Urinary bladder (tissue), 4 donors: ENCODE data around the gene EVI2A. TPM values are rescaled to one million over a fixed set of nuclear protein-coding genes. Genes with fewer than 3 reads are reported as not detected.
"Not testable (repeated sequence)": the region's sequence is repeated elsewhere in the genome, so short reads cannot be mapped to it uniquely, and the experiment has no call there.

Source experiments
- DNase-seq: peaks from one replicate; pipeline ENCODE4 v3.0.0-alpha.2; 2015; ENCODE audit errors: extremely low spot score
- H3K27ac ChIP-seq: one replicate; pipeline ENCODE4 v1.5.1; 2013; ENCODE audit warnings: low read depth, mild to moderate bottlenecking, moderate library complexity
- H3K36me3 ChIP-seq: one replicate; pipeline ENCODE4 v1.6.1; 2013; ENCODE audit warnings: mild to moderate bottlenecking, moderate library complexity; ENCODE audit not compliant: insufficient read depth
- H3K4me1 ChIP-seq: one replicate; pipeline ENCODE4 v1.6.1; 2013; ENCODE audit warnings: mild to moderate bottlenecking, moderate library complexity; ENCODE audit not compliant: insufficient read depth
- H3K4me3 ChIP-seq: one replicate; pipeline ENCODE4 v1.5.1; 2013; ENCODE audit warnings: low read depth, low read length
- WGBS: extraction: QIAGEN DNeasy Blood & Tissue Kit; methylation state at CpG from one replicate; pipeline ENCODE4 v1.1.7; 2013; 5-methylcytosine and 5-hydroxymethylcytosine counted together
- polyA plus RNA-seq: library from polyadenylated mRNA; stranded (reverse); fragments of 200-250 nt; gene quantifications from one replicate; pipeline ENCODE4 v1.2.3, GENCODE V29; 2013
- total RNA-seq: library from RNA; depleted of rRNA; stranded (reverse); fragments of >200 nt; gene quantifications from one replicate; pipeline ENCODE4 v1.2.3, GENCODE V29; 2014
- donor health status: healthy with polysubstance abuse.
- donor health status: healthy.

EVI2A gene
- total RNA-seq (6.9 TPM), polyA plus RNA-seq (7.8 TPM)

GRCh38 chr17:31321481-31321880, at the start of gene EVI2A:
TSS of gene EVI2A (minus strand) at chr17:31321622. CDS start at chr17:31319013, 2,609 bp downstream.
- Histone ChIP-seq H3K4me1 (no peaks in the 10 kb centered on the region), H3K36me3 (no peaks in the 10 kb centered on the region), H3K27ac (no peak within 1 kb of the TSS), H3K4me3 (no peak within 1 kb of the TSS)
- WGBS: 63% methylated on average over 3 of the region's 3 CpGs
- DNase-seq: no peak

GRCh38 chr17:31369266-31369665, 47.8 kb upstream of the EVI2A start:
- no peak for DNase-seq
- Histone ChIP-seq H3K4me3 (no peak overlapping the region), H3K4me1 (no peaks in the 10 kb centered on the region), H3K36me3 (no peaks in the 10 kb centered on the region), H3K27ac (no peak overlapping the region)

- Histone ChIP-seq H3K36me3 (peaks cover 3% of the 10 kb centered on the region), H3K4me1 (no peaks in the 10 kb centered on the region), H3K4me3 (no peak overlapping the region), H3K27ac (no peak overlapping the region)
- 98% methylated on average over 4 of the region's 4 CpGs for WGBS
- DNase-seq: no peak
Measured at GRCh38 chr17:31366088-31366487, 44.7 kb upstream of the EVI2A start.

- DNase-seq: no peak
- Histone ChIP-seq H3K4me3 (no peak overlapping the region), H3K27ac (no peak overlapping the region), H3K4me1 (no peaks in the 10 kb centered on the region), H3K36me3 (peaks cover 3% of the 10 kb centered on the region)
- WGBS: 90% methylated on average over 6 of the region's 6 CpGs
Measured at GRCh38 chr17:31364012-31364411, 42.6 kb upstream of the EVI2A start.

- no peaks in the 10 kb centered on the region for H3K4me1 ChIP-seq
- peaks cover 5% of the 10 kb centered on the region for H3K36me3 ChIP-seq
- 67% methylated on average over 3 of the region's 3 CpGs for WGBS
- no peak overlapping the region for H3K27ac ChIP-seq
- no peak overlapping the region for H3K4me3 ChIP-seq
- no peak for DNase-seq
Measured at GRCh38 chr17:31357839-31358394, 36.5 kb upstream of the EVI2A start.

- WGBS: 50% methylated on average over 2 of the region's 2 CpGs
- no peak for DNase-seq
- Histone ChIP-seq H3K4me3 (no peak overlapping the region), H3K27ac (no peak overlapping the region), H3K4me1 (no peaks in the 10 kb centered on the region), H3K36me3 (peaks cover 6% of the 10 kb centered on the region)
Measured at GRCh38 chr17:31357091-31357490, 35.7 kb upstream of the EVI2A start.

GRCh38 chr17:31355935-31356334, 34.5 kb upstream of the EVI2A start:
- H3K4me1 ChIP-seq: no peaks in the 10 kb centered on the region
- no peak overlapping the region for H3K27ac ChIP-seq
- H3K36me3 ChIP-seq: peaks cover 4% of the 10 kb centered on the region
- H3K4me3 ChIP-seq: no peak overlapping the region
- DNase-seq: no peak
- WGBS: 76% methylated on average over 1 of the region's 1 CpG

GRCh38 chr17:31349454-31349853, 28.0 kb upstream of the EVI2A start:
- Histone ChIP-seq H3K4me3 (no peak overlapping the region), H3K27ac (no peak overlapping the region), H3K4me1 (no peaks in the 10 kb centered on the region), H3K36me3 (peaks cover 2% of the 10 kb centered on the region)
- DNase-seq: no peak

- H3K27ac ChIP-seq, H3K4me3 ChIP-seq, H3K36me3 ChIP-seq, H3K4me1 ChIP-seq, DNase-seq: not testable (repeated sequence)
- WGBS: 93% methylated on average over 15 of the region's 34 CpGs
Measured at GRCh38 chr17:31345191-31345747, 23.8 kb upstream of the EVI2A start.

GRCh38 chr17:31339906-31340661, 18.7 kb upstream of the EVI2A start:
- Histone ChIP-seq H3K4me1 (no peaks in the 10 kb centered on the region), H3K27ac (no peak overlapping the region), H3K36me3 (no peaks in the 10 kb centered on the region), H3K4me3 (no peak overlapping the region)
- DNase-seq: no peak
- WGBS: 63% methylated on average over 6 of the region's 6 CpGs

- no peak overlapping the region for H3K27ac ChIP-seq
- H3K36me3 ChIP-seq: no peaks in the 10 kb centered on the region
- H3K4me1 ChIP-seq: no peaks in the 10 kb centered on the region
- no peak overlapping the region for H3K4me3 ChIP-seq
- no peak for DNase-seq
Measured at GRCh38 chr17:31329221-31329620, 7.8 kb upstream of the EVI2A start.

- no peak for DNase-seq
- H3K36me3 ChIP-seq: no peaks in the 10 kb centered on the region
- no peaks in the 10 kb centered on the region for H3K4me1 ChIP-seq
- no peak overlapping the region for H3K4me3 ChIP-seq
- no peak overlapping the region for H3K27ac ChIP-seq
Measured at GRCh38 chr17:31328160-31328535, 6.7 kb upstream of the EVI2A start.

- H3K4me3 ChIP-seq: no peak overlapping the region
- H3K27ac ChIP-seq: no peak overlapping the region
- DNase-seq: no peak
- no peaks in the 10 kb centered on the region for H3K4me1 ChIP-seq
- no peaks in the 10 kb centered on the region for H3K36me3 ChIP-seq
- WGBS: 96% methylated on average over 12 of the region's 12 CpGs
Measured at GRCh38 chr17:31327534-31328159, 6.2 kb upstream of the EVI2A start.

- no peaks in the 10 kb centered on the region for H3K4me1 ChIP-seq
- H3K36me3 ChIP-seq: no peaks in the 10 kb centered on the region
- no peak for DNase-seq
- no peak overlapping the region for H3K4me3 ChIP-seq
- no peak overlapping the region for H3K27ac ChIP-seq
Measured at GRCh38 chr17:31323551-31323950, 2.1 kb upstream of the EVI2A start.
